ACC112 (cell line): ENCODE measurements around the gene NUP98.

Experiments used
- H2AFZ ChIP-seq: fragments of 200-600 bp; sonication (generic); one replicate; pipeline ENCODE4 v1.6.0; 2017; ENCODE audit warnings: antibody characterized with exemption, low read length; ENCODE audit not compliant: unreplicated experiment
- H3K27ac ChIP-seq: fragments of 200-600 bp; sonication (generic); 2 replicates; pipeline ENCODE4 v1.5.1; 2014; ENCODE audit warnings: low read depth, mild to moderate bottlenecking, antibody characterized with exemption, low read length, moderate library complexity
- H3K27me3 ChIP-seq: fragments of 200-600 bp; sonication (generic); 2 replicates; pipeline ENCODE4 v1.6.1; 2014; ENCODE audit warnings: mild to moderate bottlenecking, antibody characterized with exemption, low read length, moderate library complexity, mixed read lengths; ENCODE audit not compliant: insufficient read depth
- H3K36me3 ChIP-seq: fragments of 200-600 bp; sonication (generic); 2 replicates; pipeline ENCODE4 v1.6.1; 2016; ENCODE audit warnings: mild to moderate bottlenecking, antibody characterized with exemption, low read length, moderate library complexity, mixed read lengths; ENCODE audit not compliant: insufficient read depth
- H3K4me1 ChIP-seq: fragments of 200-600 bp; sonication (generic); one replicate; pipeline ENCODE4 v1.6.1; 2016; ENCODE audit warnings: low read length, mixed read lengths; ENCODE audit not compliant: insufficient read depth, unreplicated experiment, control insufficient read depth
- H3K4me3 ChIP-seq: fragments of 200-600 bp; sonication (generic); 2 replicates; pipeline ENCODE4 v1.5.1; 2014; ENCODE audit warnings: mild to moderate bottlenecking, low read depth, low read length
- H3K79me2 ChIP-seq: fragments of 200-600 bp; sonication (generic); one replicate; pipeline ENCODE4 v1.6.0; 2016; ENCODE audit warnings: low read length; ENCODE audit not compliant: control insufficient read depth, unreplicated experiment, insufficient read depth

The NUP98 gene

DNA sequence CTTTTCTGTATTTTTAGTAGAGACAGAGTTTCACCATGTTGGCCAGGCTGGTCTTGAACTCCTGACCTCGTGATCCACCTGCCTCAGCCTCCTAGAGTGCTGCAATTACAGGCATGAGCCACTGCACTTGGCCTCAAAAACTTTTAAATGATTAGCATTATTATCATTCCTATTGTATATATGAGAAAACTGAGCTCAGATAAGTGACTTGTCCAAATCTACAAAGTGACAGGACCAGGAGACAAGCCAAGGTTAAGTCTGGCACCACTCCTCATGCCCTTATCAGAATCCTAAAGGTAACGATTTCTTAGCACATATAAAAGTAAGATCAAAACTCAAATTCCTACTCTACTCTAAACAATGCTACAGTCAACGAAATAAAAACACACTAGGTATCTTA lies 94.0 kb downstream of the NUP98 start:
- H3K27me3 ChIP-seq: no peaks in the 10 kb centered on the region
- no peak overlapping the region for H3K4me3 ChIP-seq
- H2AFZ ChIP-seq: no peak overlapping the region
- no peaks in the 10 kb centered on the region for H3K4me1 ChIP-seq
- H3K36me3 ChIP-seq: peaks cover 46% of the 10 kb centered on the region
- no peaks in the 10 kb centered on the region for H3K79me2 ChIP-seq
- no peak overlapping the region for H3K27ac ChIP-seq

DNA sequence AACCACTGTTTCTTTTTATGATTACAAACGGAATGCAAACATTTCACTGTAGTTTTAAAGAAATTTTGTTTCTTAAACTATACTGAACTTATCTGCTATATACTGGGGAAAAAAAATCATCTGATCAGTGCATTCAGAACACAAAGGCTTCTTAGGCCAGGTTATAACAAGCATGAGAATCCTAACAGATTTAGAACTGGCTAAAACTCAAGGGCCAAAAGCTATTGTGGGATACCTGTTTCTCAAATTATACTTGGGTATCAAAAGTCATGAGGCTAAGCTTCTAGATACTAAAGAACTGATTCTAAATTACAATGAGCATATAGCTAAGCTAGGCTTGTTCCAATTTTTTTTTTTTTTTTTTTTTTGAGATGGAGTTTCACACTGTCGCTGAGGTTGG lies 96.4 kb downstream of the NUP98 start:
- peaks cover 41% of the 10 kb centered on the region for H3K36me3 ChIP-seq
- H3K27me3 ChIP-seq: no peaks in the 10 kb centered on the region
- no peak overlapping the region for H3K4me3 ChIP-seq
- no peaks in the 10 kb centered on the region for H3K79me2 ChIP-seq
- no peaks in the 10 kb centered on the region for H3K4me1 ChIP-seq
- no peak overlapping the region for H3K27ac ChIP-seq
- no peak overlapping the region for H2AFZ ChIP-seq

DNA sequence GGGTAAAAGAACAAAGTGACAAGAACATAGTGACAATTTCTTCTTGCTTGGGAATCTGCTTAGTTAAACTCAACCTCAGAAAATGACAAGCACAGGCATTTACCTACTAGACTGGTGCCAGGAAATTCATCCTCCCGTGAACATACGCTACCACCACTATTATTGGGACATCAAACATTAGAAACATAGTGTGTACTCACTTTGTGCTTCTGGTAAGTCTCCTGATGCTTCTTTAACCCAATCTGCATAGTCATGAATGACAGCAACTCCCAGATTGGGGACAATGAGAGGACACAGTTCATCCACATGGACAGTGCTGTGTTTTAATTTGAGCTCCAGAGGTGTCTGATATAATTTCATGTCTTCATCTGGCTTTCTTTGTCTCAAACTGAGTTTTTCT lies 96.9 kb downstream of the NUP98 start:
- no peaks in the 10 kb centered on the region for H3K4me1 ChIP-seq
- H3K27me3 ChIP-seq: no peaks in the 10 kb centered on the region
- H2AFZ ChIP-seq: no peak overlapping the region
- no peak overlapping the region for H3K27ac ChIP-seq
- no peaks in the 10 kb centered on the region for H3K79me2 ChIP-seq
- peaks cover 43% of the 10 kb centered on the region for H3K36me3 ChIP-seq
- no peak overlapping the region for H3K4me3 ChIP-seq

DNA sequence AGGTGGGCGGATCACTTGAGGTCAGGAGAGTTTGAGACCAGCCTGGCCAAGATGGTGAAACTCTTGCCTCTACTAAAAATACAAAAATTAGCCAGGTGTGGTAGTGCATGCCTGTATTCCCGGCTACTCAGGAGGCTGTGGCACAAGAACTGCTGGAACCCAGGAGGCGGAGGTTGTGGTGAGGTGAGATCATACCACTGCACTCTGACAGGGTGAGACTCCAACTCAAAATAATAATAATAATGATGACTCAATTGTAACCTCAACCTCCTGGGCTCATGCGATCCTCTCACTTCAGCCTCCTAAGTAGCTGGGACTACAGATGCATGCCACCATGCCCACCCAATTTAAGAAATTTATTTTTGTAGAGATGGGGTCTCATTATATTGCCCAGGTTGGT lies 110.6 kb downstream of the NUP98 start:
- H2AFZ ChIP-seq: no peak overlapping the region
- H3K79me2 ChIP-seq: peaks cover 3% of the 10 kb centered on the region
- no peak overlapping the region for H3K4me3 ChIP-seq
- no peak overlapping the region for H3K27ac ChIP-seq
- H3K36me3 ChIP-seq: peaks cover 46% of the 10 kb centered on the region
- no peaks in the 10 kb centered on the region for H3K27me3 ChIP-seq
- H3K4me1 ChIP-seq: no peaks in the 10 kb centered on the region

DNA sequence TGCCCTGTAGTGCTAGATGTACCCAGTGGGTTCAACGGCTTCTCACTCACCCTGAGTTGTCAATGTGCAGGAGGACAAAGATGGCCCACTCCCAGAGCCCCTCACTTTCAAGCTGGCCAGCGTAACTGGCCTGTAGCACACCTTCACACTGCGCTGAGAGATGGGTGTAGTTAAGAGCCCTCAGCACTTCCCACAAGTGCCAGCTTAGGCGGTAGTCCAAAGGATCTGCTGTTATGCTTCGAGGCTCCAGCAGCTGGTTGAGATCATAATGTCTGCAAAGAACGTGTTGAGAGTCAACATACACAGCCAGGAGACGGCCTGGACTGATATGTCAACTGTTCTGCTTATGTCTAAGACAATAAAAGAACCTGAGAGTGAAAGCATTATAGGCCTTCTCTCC lies 111.4 kb downstream of the NUP98 start:
- Histone ChIP-seq H3K4me3 (no peak overlapping the region), H3K4me1 (no peaks in the 10 kb centered on the region), H3K79me2 (peaks cover 3% of the 10 kb centered on the region), H3K27me3 (no peaks in the 10 kb centered on the region), H3K27ac (no peak overlapping the region), H3K36me3 (peaks cover 46% of the 10 kb centered on the region), H2AFZ (no peak overlapping the region)

DNA sequence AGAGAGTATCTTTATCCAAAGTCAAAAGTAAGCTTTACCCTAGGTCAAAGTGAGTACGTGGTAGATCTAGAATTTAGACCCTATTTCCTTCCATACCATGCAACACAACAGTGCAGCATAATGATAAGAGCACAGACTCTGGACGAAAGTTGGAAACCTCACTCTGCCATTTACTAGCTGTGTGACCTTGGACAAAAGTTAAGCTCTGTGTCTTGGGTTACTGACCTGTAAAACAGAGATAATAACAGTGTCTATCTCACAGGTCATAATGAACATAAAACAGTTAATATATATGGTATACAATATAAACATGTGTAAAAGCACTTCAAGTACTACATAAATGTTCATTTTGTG lies 112.6 kb downstream of the NUP98 start:
- H3K79me2 ChIP-seq: peaks cover 3% of the 10 kb centered on the region
- no peak overlapping the region for H3K27ac ChIP-seq
- no peak overlapping the region for H3K4me3 ChIP-seq
- peaks cover 51% of the 10 kb centered on the region for H3K36me3 ChIP-seq
- H3K4me1 ChIP-seq: no peaks in the 10 kb centered on the region
- no peaks in the 10 kb centered on the region for H3K27me3 ChIP-seq
- H2AFZ ChIP-seq: no peak overlapping the region

DNA sequence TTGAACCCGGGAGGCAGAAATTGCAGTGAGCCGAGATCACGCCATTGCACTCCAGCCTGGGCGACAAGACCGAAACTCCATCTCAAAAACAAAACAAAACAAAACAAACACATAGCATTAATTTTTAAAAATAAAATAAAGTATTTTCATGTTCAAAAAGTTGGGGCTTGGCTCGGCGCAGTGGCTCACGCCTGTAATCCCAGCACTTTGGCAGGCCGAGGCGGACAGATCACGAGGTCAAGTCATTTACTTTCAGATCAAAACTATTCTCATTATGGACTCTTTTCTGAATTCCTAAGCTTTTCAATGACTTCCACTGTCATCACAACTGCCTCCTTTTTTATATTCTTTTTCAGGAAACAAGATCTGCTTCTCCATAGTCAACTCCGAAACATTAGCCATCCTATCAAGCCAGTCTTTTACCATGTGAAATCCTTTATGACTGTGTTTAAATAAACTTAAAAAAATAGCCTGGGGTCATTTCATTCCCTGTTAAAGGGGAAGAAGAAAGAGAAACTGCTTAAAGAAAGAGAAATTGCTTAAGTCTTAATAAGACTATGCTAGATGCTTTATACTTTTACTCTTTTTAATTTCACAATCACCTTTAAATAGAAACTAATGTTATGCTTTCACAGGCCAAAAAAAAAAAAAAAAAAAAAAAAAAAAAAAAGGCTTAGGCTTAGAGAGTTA lies 113.1 kb downstream of the NUP98 start:
- Histone ChIP-seq H3K4me1 (no peaks in the 10 kb centered on the region), H2AFZ (no peak overlapping the region), H3K27me3 (no peaks in the 10 kb centered on the region), H3K4me3 (no peak overlapping the region), H3K27ac (no peak overlapping the region), H3K79me2 (peaks cover 3% of the 10 kb centered on the region), H3K36me3 (peaks cover 56% of the 10 kb centered on the region)

DNA sequence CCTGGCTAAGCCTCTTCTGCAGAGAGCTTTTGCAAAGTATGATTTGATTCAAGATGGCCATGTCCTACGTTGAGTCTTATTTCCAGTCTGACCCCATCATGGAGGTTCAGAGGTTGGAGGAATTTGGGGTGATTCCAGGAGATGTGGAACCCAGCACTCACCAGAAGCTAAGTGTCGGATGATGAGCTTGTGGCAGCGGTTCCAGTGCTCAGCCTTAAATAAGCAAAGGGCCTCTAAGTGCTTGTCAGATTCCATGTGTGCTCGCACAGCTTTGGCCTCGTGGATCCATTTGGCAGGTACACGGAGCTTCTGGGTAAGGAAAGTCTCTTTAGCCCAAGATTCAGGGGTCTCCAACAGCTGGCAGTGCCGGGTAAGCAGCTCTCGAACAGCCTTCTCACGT lies 114.3 kb downstream of the NUP98 start:
- Histone ChIP-seq H3K27ac (no peak overlapping the region), H3K36me3 (peaks cover 63% of the 10 kb centered on the region), H3K79me2 (peaks cover 3% of the 10 kb centered on the region), H2AFZ (no peak overlapping the region), H3K4me1 (no peaks in the 10 kb centered on the region), H3K27me3 (no peaks in the 10 kb centered on the region), H3K4me3 (no peak overlapping the region)

DNA sequence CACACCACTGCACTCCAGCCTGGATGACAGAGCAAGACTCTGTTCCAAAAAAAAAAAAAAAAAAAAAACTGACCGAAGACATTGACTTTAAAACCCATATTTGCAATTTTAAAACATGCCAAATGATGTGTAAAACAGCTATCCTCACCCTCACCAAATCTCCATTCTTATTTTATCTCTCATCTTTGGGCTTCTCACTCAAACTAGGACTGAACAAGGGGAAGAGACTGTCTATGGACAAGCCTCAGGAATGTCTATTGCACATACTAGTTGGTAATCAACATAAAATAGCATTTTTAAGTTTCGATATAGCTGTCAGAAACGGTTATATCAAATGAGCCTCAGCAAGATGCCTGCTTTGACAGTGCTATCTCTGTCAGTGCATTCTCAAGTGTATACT lies 118.3 kb downstream of the NUP98 start:
- Histone ChIP-seq H3K36me3 (peaks cover 55% of the 10 kb centered on the region), H3K79me2 (no peaks in the 10 kb centered on the region), H2AFZ (no peak overlapping the region), H3K27ac (no peak overlapping the region), H3K4me3 (no peak overlapping the region), H3K4me1 (peaks cover 3% of the 10 kb centered on the region), H3K27me3 (no peaks in the 10 kb centered on the region)

DNA sequence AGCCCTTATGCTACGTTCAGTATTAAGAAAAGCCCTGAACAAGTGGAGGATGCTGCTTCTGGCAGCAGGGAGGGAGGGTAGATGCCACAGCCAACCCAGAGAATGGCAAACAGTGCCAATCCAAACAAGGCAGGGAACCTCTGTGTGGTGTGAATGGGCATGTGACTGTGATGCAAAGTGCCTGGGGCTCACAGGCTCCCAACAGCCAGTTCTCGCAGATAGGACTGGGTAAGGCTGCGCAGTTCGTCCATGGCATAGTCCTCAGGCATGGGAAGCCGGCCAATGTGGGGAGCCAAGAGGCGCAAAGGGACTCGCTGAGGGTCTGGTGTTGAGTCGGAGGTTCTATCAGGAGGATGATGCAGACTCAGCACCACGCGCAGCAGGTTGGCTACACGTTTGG lies 121.4 kb downstream of the NUP98 start:
- Histone ChIP-seq H3K27ac (no peak overlapping the region), H3K27me3 (no peaks in the 10 kb centered on the region), H3K79me2 (no peaks in the 10 kb centered on the region), H3K4me3 (no peak overlapping the region), H3K36me3 (peaks cover 47% of the 10 kb centered on the region), H2AFZ (no peak overlapping the region), H3K4me1 (peaks cover 3% of the 10 kb centered on the region)

DNA sequence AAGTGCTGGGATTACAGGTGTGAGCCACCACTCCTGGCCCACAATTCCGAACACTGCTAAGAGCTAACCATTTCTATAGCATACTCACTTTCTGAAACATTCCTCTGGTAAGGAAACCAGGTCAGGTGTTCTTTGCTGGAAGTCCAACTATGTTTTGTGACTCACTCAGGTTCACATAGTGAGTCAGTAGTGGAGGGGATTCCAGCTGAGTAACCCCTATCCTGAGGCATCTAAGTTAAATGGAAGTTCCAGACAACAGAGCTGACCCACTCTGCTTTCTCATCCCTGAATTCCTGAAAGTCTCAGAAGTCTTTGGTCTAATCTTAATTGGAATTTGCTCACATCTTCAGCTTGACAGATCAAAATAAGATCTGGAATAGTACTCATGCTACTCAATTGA lies 123.2 kb downstream of the NUP98 start:
- Histone ChIP-seq H3K36me3 (peaks cover 36% of the 10 kb centered on the region), H3K27ac (no peak overlapping the region), H3K27me3 (no peaks in the 10 kb centered on the region), H3K4me1 (peaks cover 3% of the 10 kb centered on the region), H3K4me3 (no peak overlapping the region), H2AFZ (no peak overlapping the region), H3K79me2 (no peaks in the 10 kb centered on the region)
